Liver (tissue), 9 donors: ENCODE measurements around the gene IRF4. TPM values are rescaled to one million over a fixed set of nuclear protein-coding genes. Genes with fewer than 3 reads are reported as not detected.

Experiments used
- DNase-seq: peaks from one replicate; pipeline ENCODE4 v3.0.0-alpha.2; 2017; ENCODE audit warnings: low spot score
- H3K27ac ChIP-seq, 2 donors: one replicate each; pipeline ENCODE4 v1.7.0; 2013; ENCODE audit warnings: inconsistent platforms in 2 of 2, low read length in 2 of 2, control low read depth in 1 of 2, low read depth in 1 of 2, mild to moderate bottlenecking in 1 of 2
- H3K27me3 ChIP-seq, 4 donors: one replicate each; pipeline versions ENCODE4 v1.6.1 to v1.7.0; 2013; ENCODE audit warnings: low read length in 3 of 4, inconsistent platforms in 1 of 4, mild to moderate bottlenecking in 1 of 4, moderate library complexity in 1 of 4; ENCODE audit not compliant: control insufficient read depth in 4 of 4, insufficient read depth in 4 of 4
- H3K36me3 ChIP-seq, 4 donors: one replicate each; pipeline versions ENCODE4 v1.6.1 to v1.7.0; 2013; ENCODE audit warnings: low read length in 3 of 4, mild to moderate bottlenecking in 3 of 4, low read depth in 1 of 4, moderate library complexity in 1 of 4; ENCODE audit not compliant: control insufficient read depth in 4 of 4, insufficient read depth in 3 of 4
- H3K4me1 ChIP-seq, 4 donors: one replicate each; pipeline versions ENCODE4 v1.6.1 to v1.7.0; 2013; ENCODE audit warnings: low read length in 3 of 4, mild to moderate bottlenecking in 3 of 4, moderate library complexity in 1 of 4; ENCODE audit not compliant: control insufficient read depth in 4 of 4, insufficient read depth in 4 of 4
- H3K4me3 ChIP-seq, 3 donors: one replicate each; pipeline versions ENCODE4 v1.6.1 to v1.7.0; 2013; ENCODE audit warnings: low read length in 3 of 3, control low read depth in 1 of 3, low read depth in 1 of 3, mild to moderate bottlenecking in 1 of 3
- H3K9ac ChIP-seq, 2 donors: one replicate each; pipeline ENCODE4 v1.7.0; 2013; ENCODE audit warnings: low read length in 2 of 2, mild to moderate bottlenecking in 2 of 2, moderate library complexity in 2 of 2, control low read depth in 1 of 2, low read depth in 1 of 2
- H3K9me3 ChIP-seq, 4 donors: one replicate each; pipeline versions ENCODE4 v1.6.1 to v1.7.0; 2013; ENCODE audit warnings: low read length in 3 of 4; ENCODE audit not compliant: control insufficient read depth in 4 of 4
- ATF3 ChIP-seq: IDR thresholded peaks from 2 replicates; pipeline ENCODE4 v1.6.1; 2016; ENCODE audit warnings: antibody characterized with exemption
- CTCF ChIP-seq: fragments of 150-350 bp; IDR thresholded peaks from 2 replicates; pipeline ENCODE4 v1.5.1; 2017; ENCODE audit warnings: improper control_type of control experiment, low read depth, low read length; ENCODE audit not compliant: missing input control
- EGR1 ChIP-seq, 2 donors: IDR thresholded peaks; 2 replicates each; pipeline ENCODE4 v1.6.1; 2016 to 2018; ENCODE audit warnings: antibody characterized with exemption in 2 of 2, low read depth in 2 of 2
- FOXA1 ChIP-seq: IDR thresholded peaks from 2 replicates; pipeline ENCODE4 v1.6.1; 2016; ENCODE audit warnings: antibody characterized with exemption
- HNF4A ChIP-seq, 2 donors: conservative IDR thresholded peaks; 2 replicates each; pipeline ENCODE4 v1.6.1; 2016; ENCODE audit warnings: antibody characterized with exemption in 2 of 2, mild to moderate bottlenecking in 2 of 2
- HNF4G ChIP-seq: IDR thresholded peaks from 2 replicates; pipeline ENCODE4 v1.6.1; 2016; ENCODE audit warnings: antibody characterized with exemption
- JUND ChIP-seq, 2 donors: IDR thresholded peaks; 2 replicates each; pipeline ENCODE4 v1.6.1; 2016; ENCODE audit warnings: antibody characterized with exemption in 2 of 2
- MAX ChIP-seq: IDR thresholded peaks from 2 replicates; pipeline ENCODE4 v1.6.1; 2016; ENCODE audit warnings: antibody characterized with exemption
- NR2F2 ChIP-seq: IDR thresholded peaks from 2 replicates; pipeline ENCODE4 v1.6.1; 2016; ENCODE audit warnings: antibody characterized with exemption
- REST ChIP-seq: IDR thresholded peaks from 2 replicates; pipeline ENCODE4 v1.6.1; 2016; ENCODE audit warnings: antibody characterized with exemption, mild to moderate bottlenecking
- RXRA ChIP-seq, 2 donors: IDR thresholded peaks; 2 replicates each; pipeline ENCODE4 v1.6.1; 2017 to 2018; ENCODE audit warnings: antibody characterized with exemption in 2 of 2, mild to moderate bottlenecking in 1 of 2
- SP1 ChIP-seq: IDR thresholded peaks from 2 replicates; pipeline ENCODE4 v1.6.1; 2018; ENCODE audit warnings: antibody characterized with exemption, mild to moderate bottlenecking
- TAF1 ChIP-seq: conservative IDR thresholded peaks from 2 replicates; pipeline ENCODE4 v1.6.1; 2016; ENCODE audit warnings: antibody characterized with exemption, mild to moderate bottlenecking
- YY1 ChIP-seq: IDR thresholded peaks from 2 replicates; pipeline ENCODE4 v1.6.1; 2016; ENCODE audit warnings: antibody characterized with exemption, mild to moderate bottlenecking
- ZBTB33 ChIP-seq: IDR thresholded peaks from 2 replicates; pipeline ENCODE4 v1.6.1; 2016; ENCODE audit warnings: antibody characterized with exemption
- WGBS: extraction: QIAGEN DNeasy Blood & Tissue Kit; methylation state at CpG from one replicate; pipeline ENCODE4 v1.1.7; 2013; 5-methylcytosine and 5-hydroxymethylcytosine counted together
- polyA plus RNA-seq, 2 donors: library from polyadenylated mRNA; stranded (reverse) in 1 of 2; unstranded in 1 of 2; fragments of 200-250 nt in 1 of 2; fragments of >200 nt in 1 of 2; fragmentation: Nextera tagmentation in 1 of 2; extraction: Ambion mirVana in 1 of 2; gene quantifications; one replicate each; pipeline versions ENCODE4 v1.2.1 to v1.2.3, GENCODE V29; 2013 to 2015
- total RNA-seq, 2 donors: library from RNA; depleted of rRNA; stranded (reverse); fragments of >200 nt; gene quantifications; one replicate each; pipeline ENCODE4 v1.2.3, GENCODE V29; 2014
- donor health status: healthy.
- donor health status: healthy.
- donor health status: healthy.
- donor health status: healthy.
- donor health status: healthy.

Gene IRF4
- total and polyA plus RNA-seq, 4 donors, result 0.68 to 1.6 (median 1.1) TPM

- H3K27ac ChIP-seq, result no peak overlapping the region
- H3K9ac ChIP-seq, result no peak overlapping the region
- H3K36me3 ChIP-seq, result peaks cover 6 to 18% (median 8%) of the 10 kb centered on the region in 4 donors
- H3K9me3 ChIP-seq, result no peaks in the 10 kb centered on the region
- WGBS, result 94% methylated on average over 4 of the region's 4 CpGs
- H3K4me3 ChIP-seq, result no peak overlapping the region
- TF ChIP-seq ZBTB33 (no peak), CTCF (no peak), HNF4G (no peak), TAF1 (no peak), NR2F2 (no peak), REST (no peak), ATF3 (no peak), HNF4A (conservative IDR thresholded peaks at IDR 0.05) (no peak), RXRA (IDR thresholded peaks at IDR 0.05) (no peak), YY1 (no peak), JUND (IDR thresholded peaks at IDR 0.05) (no peak), SP1 (no peak), MAX (no peak), EGR1 (IDR thresholded peaks at IDR 0.05; ENCODE audit: low read depth in 2 of 2) (no peak), FOXA1 (no peak)
- no peak for DNase-seq
- no peaks in the 10 kb centered on the region for H3K4me1 ChIP-seq
- no peaks in the 10 kb centered on the region for H3K27me3 ChIP-seq
Measured at GRCh38 chr6:347232-347631, 44.3 kb upstream of the IRF4 start.
